H1 (cell line): ENCODE results near the gene ALDH3B1. TPM values are rescaled to one million over a fixed set of nuclear protein-coding genes. Genes with fewer than 3 reads are reported as not detected.

Source experiments
- CTCF ChIA-PET: fragments of 300-600 bp; sonication (Branson Sonifier 250); formaldehyde crosslinking; loops from one replicate; lab custom pipeline; 2021; ENCODE audit not compliant: partially characterized antibody; lab: Charles Lee
- POLR2A ChIA-PET: fragments of 300-600 bp; sonication (Branson Sonifier 250); formaldehyde crosslinking; loops from one replicate; lab custom pipeline; 2021; ENCODE audit warnings: inconsistent platforms; ENCODE audit not compliant: partially characterized antibody; lab: Charles Lee
- DNase-seq, 2 experiments: peaks; one replicate each; pipeline versions ENCODE4 v3.0.0 to v3.0.0-alpha.2; 2010 to 2022; ENCODE audit warnings: low spot score in 2 of 2, low read depth in 1 of 2, mixed read lengths in 1 of 2
- FAIRE-seq: peaks from 2 replicates; lab custom pipeline; 2011; peaks lifted over from hg19 to GRCh38; lab: Jason Lieb, UNC
- H2AFZ ChIP-seq: 2 replicates; pipeline ENCODE4 v1.8.1; 2012; ENCODE audit warnings: low read length, inconsistent platforms
- H2AK5ac ChIP-seq: 2 replicates; pipeline ENCODE4 v1.6.1; 2013; ENCODE audit warnings: low read depth, low read length
- H2BK120ac ChIP-seq: replicated peaks from 2 replicates; pipeline ENCODE3; 2013; ENCODE audit warnings: low read depth, low read length, inconsistent platforms
- H2BK12ac ChIP-seq: 2 replicates; pipeline ENCODE4 v1.6.1; 2013; ENCODE audit warnings: low read depth, low read length
- H2BK15ac ChIP-seq: 2 replicates; pipeline ENCODE4 v1.6.1; 2013; ENCODE audit warnings: low read length
- H2BK20ac ChIP-seq: 2 replicates; pipeline ENCODE4 v1.6.1; 2013; ENCODE audit warnings: low read length
- H2BK5ac ChIP-seq: 2 replicates; pipeline ENCODE4 v1.6.1; 2013; ENCODE audit warnings: low read depth, low read length
- H3K14ac ChIP-seq: 2 replicates; pipeline ENCODE4 v1.6.1; 2013; ENCODE audit warnings: inconsistent platforms; ENCODE audit not compliant: insufficient read length
- H3K18ac ChIP-seq: 2 replicates; pipeline ENCODE4 v1.6.1; 2013; ENCODE audit warnings: low read length; ENCODE audit errors: extremely low read depth
- H3K23ac ChIP-seq: 2 replicates; pipeline ENCODE4 v1.6.1; 2013; ENCODE audit warnings: inconsistent platforms; ENCODE audit not compliant: insufficient read length
- H3K23me2 ChIP-seq: 2 replicates; pipeline ENCODE4 v1.6.1; 2013; ENCODE audit warnings: low read depth, low read length
- H3K27ac ChIP-seq: 2 replicates; pipeline ENCODE4 v1.6.1; 2011; ENCODE audit warnings: low read depth, low read length, inconsistent platforms
- H3K27me3 ChIP-seq, 4 experiments: replicated peaks in 1 of 4; 1 replicate in 1 of 4; 2 replicates in 3 of 4; pipeline versions ENCODE4 v1.6.1 to v1.8.1; 2011 to 2013; ENCODE audit warnings: low read length in 3 of 4, mild to moderate bottlenecking in 3 of 4, inconsistent platforms in 2 of 4, mixed read lengths in 2 of 4, moderate library complexity in 1 of 4; ENCODE audit not compliant: control insufficient read depth in 3 of 4, insufficient read depth in 3 of 4; ENCODE audit errors: extremely low read depth in 1 of 4
- H3K36me3 ChIP-seq, 4 experiments: 2 replicates each; pipeline versions ENCODE4 v1.6.1 to v1.8.1; 2011 to 2013; ENCODE audit warnings: mild to moderate bottlenecking in 4 of 4, low read length in 3 of 4, moderate library complexity in 2 of 4, control low read depth in 1 of 4, inconsistent platforms in 1 of 4; ENCODE audit not compliant: insufficient read depth in 4 of 4, control insufficient read depth in 2 of 4
- H3K4ac ChIP-seq: replicated peaks from 2 replicates; pipeline ENCODE3; 2013; ENCODE audit warnings: low read length, low read depth, mixed read lengths, inconsistent platforms; ENCODE audit not compliant: insufficient read length
- H3K4me1 ChIP-seq, 4 experiments: replicated peaks in 1 of 4; 1 replicate in 1 of 4; 2 replicates in 3 of 4; pipeline versions ENCODE4 v1.6.1 to v1.8.1; 2011 to 2013; ENCODE audit warnings: low read length in 3 of 4, inconsistent platforms in 2 of 4, mixed read lengths in 1 of 4; ENCODE audit not compliant: insufficient read depth in 4 of 4, control insufficient read depth in 3 of 4
- H3K4me2 ChIP-seq, 2 experiments: 2 replicates each; pipeline versions ENCODE4 v1.6.1 to v1.8.1; 2011 to 2013; ENCODE audit warnings: low read depth in 2 of 2, low read length in 2 of 2, control low read depth in 1 of 2, inconsistent platforms in 1 of 2, mild to moderate bottlenecking in 1 of 2; ENCODE audit not compliant: insufficient read depth in 1 of 2
- H3K4me3 ChIP-seq, 4 experiments: fragments of 200-600, 300-600 bp in 1 of 4; sonication (generic), shearing (Covaris generic), sonication (Bioruptor Twin) in 1 of 4; 2 replicates each; pipeline versions ENCODE4 v1.5.1 to v1.8.1; 2011 to 2016; ENCODE audit warnings: low read length in 4 of 4, low read depth in 3 of 4, control low read depth in 2 of 4, inconsistent platforms in 2 of 4, mild to moderate bottlenecking in 2 of 4, mixed read lengths in 1 of 4, moderate library complexity in 1 of 4; ENCODE audit not compliant: insufficient read depth in 2 of 4; ENCODE audit errors: extremely low read depth in 1 of 4
- H3K56ac ChIP-seq: replicated peaks from 2 replicates; pipeline ENCODE3; 2013; ENCODE audit warnings: low read depth, mild to moderate bottlenecking, mixed read lengths, low read length, inconsistent platforms; ENCODE audit not compliant: insufficient read length
- H3K79me1 ChIP-seq: 2 replicates; pipeline ENCODE4 v1.6.1; 2013; ENCODE audit warnings: low read depth, low read length, control low read depth
- H3K79me2 ChIP-seq, 2 experiments: 2 replicates each; pipeline versions ENCODE4 v1.6.1 to v1.8.1; 2012 to 2013; ENCODE audit warnings: low read length in 2 of 2, mild to moderate bottlenecking in 2 of 2, inconsistent platforms in 1 of 2; ENCODE audit not compliant: insufficient read depth in 2 of 2, control insufficient read depth in 1 of 2
- H3K9ac ChIP-seq, 4 experiments: replicated peaks in 1 of 4; 1 replicate in 1 of 4; 2 replicates in 3 of 4; pipeline versions ENCODE4 v1.6.1 to v1.8.1; 2011 to 2013; ENCODE audit warnings: low read depth in 3 of 4, low read length in 3 of 4, control low read depth in 2 of 4, mild to moderate bottlenecking in 2 of 4, moderate library complexity in 2 of 4, inconsistent platforms in 1 of 4; ENCODE audit errors: extremely low read depth in 1 of 4
- H3K9me3 ChIP-seq, 2 experiments: 2 replicates each; pipeline versions ENCODE4 v1.6.1 to v1.8.1; 2012 to 2013; ENCODE audit warnings: mild to moderate bottlenecking in 2 of 2, moderate library complexity in 2 of 2, control low read depth in 1 of 2, inconsistent platforms in 1 of 2, low read depth in 1 of 2, low read length in 1 of 2, mixed read lengths in 1 of 2; ENCODE audit not compliant: insufficient read depth in 2 of 2
- H4K20me1 ChIP-seq, 2 experiments: replicated peaks in 1 of 2; 2 replicates each; pipeline versions ENCODE3 to v1.8.1; 2011 to 2013; ENCODE audit warnings: inconsistent platforms in 2 of 2, low read length in 2 of 2, mild to moderate bottlenecking in 1 of 2; ENCODE audit not compliant: insufficient read depth in 2 of 2, control insufficient read depth in 1 of 2
- H4K5ac ChIP-seq: 2 replicates; pipeline ENCODE4 v1.6.1; 2013; ENCODE audit warnings: low read length, low read depth, mixed read lengths, inconsistent platforms; ENCODE audit not compliant: insufficient read length
- H4K8ac ChIP-seq: 2 replicates; pipeline ENCODE4 v1.8.0; 2013; ENCODE audit warnings: mild to moderate bottlenecking, moderate library complexity, low read length, inconsistent platforms; ENCODE audit not compliant: insufficient read depth; ENCODE audit errors: extremely low read depth
- H4K91ac ChIP-seq: replicated peaks from 2 replicates; pipeline ENCODE3; 2013; ENCODE audit warnings: low read length, mixed read lengths, inconsistent platforms; ENCODE audit not compliant: insufficient read length
- KDM1A ChIP-seq: fragments of 200-600, 300-600 bp; sonication (generic); IDR thresholded peaks from 2 replicates; pipeline ENCODE4 v1.7.1; 2016; ENCODE audit warnings: mild to moderate bottlenecking, low read length, borderline replicate concordance
- WGBS, 2 experiments: shearing (Covaris generic) in 1 of 2; methylation state at CpG; one replicate each; pipeline versions ENCODE4 v1.1.6 to v1.1.7; 2013 to 2015; ENCODE audit warnings: low lambda C conversion rate in 2 of 2, mixed read lengths in 2 of 2, inconsistent platforms in 1 of 2, low coverage in 1 of 2, missing lambda C conversion rate in 1 of 2; ENCODE audit not compliant: insufficient replicate concordance in 2 of 2, insufficient coverage in 1 of 2, insufficient read length in 1 of 2; ENCODE audit errors: extremely low coverage in 1 of 2, missing lambda C conversion rate in 1 of 2; 5-methylcytosine and 5-hydroxymethylcytosine counted together
- polyA plus RNA-seq, 7 experiments: library from polyadenylated mRNA; depleted of rRNA in 3 of 7; stranded (reverse) in 5 of 7; unstranded in 2 of 7; fragments of >200 nt in 5 of 7; fragments of 200-250 nt in 2 of 7; gene quantifications; 1 replicate in 5 of 7; 2 replicates in 1 of 7; 4 replicates in 1 of 7; pipeline versions ENCODE4 v1.2.1 to v1.2.3, GENCODE V29; 2011 to 2013; ENCODE audit warnings: missing spikeins in 2 of 7, mixed read lengths in 2 of 7
- total RNA-seq: library from RNA; stranded (reverse); fragmentation: NEBNext Ultra II Directional; extraction: Animal tissue kit (Norgen Biotek cat#: 25700); gene quantifications from 2 replicates; pipeline ENCODE4 v1.2.1, GENCODE V29; 2021
- TF ChIP-seq, protein P1 (sequence below), 3 experiments: IDR thresholded peaks; 1 replicate in 2 of 3; 2 replicates in 1 of 3; pipeline versions ENCODE4 v1.5.1 to v1.6.1; 2011; ENCODE audit warnings: low read length in 3 of 3, mild to moderate bottlenecking in 3 of 3, inconsistent platforms in 2 of 3, low read depth in 1 of 3, moderate library complexity in 1 of 3; ENCODE audit not compliant: insufficient read depth in 1 of 3; ENCODE audit errors: control extremely low read depth in 1 of 3

Gene ALDH3B1
- total and polyA plus RNA-seq, 2 of the 8 experiments (the other 6 are each of a cell fraction or from before 2014, with no cell fraction given), result 0.32 to 0.47 TPM

GRCh38 chr11:68031144-68031464 lies 21.0 kb downstream of the ALDH3B1 start:
- Histone ChIP-seq H3K4me2 (peak overlapping the region; percentile 76 to 86), H3K4ac (no peak overlapping the region), H2BK20ac (no peak overlapping the region), H3K4me1 (peaks cover 0 to 8% (median 6%) of the 10 kb centered on the region in 4 experiments; a peak in 5 of 7 replicates), H3K18ac (no peak overlapping the region; the same call in 1 of the 2 replicates), H3K23ac (no peak overlapping the region), H3K79me2 (peaks cover 0 to 22% of the 10 kb centered on the region in 2 experiments; a peak in 2 of 4 replicates), H4K91ac (no peak overlapping the region), H3K14ac (no peak overlapping the region), H3K27ac (peak overlapping the region; percentile 83), H3K4me3 (peak overlapping the region; percentile 73 to 82 (median 80)), H3K9me3 (no peaks in the 10 kb centered on the region), H4K8ac (0 out of 2 replicates have a peak overlapping the region, but pooled peaks have one; percentile 22), H2AK5ac (0 out of 2 replicates have a peak overlapping the region, but pooled peaks have one; percentile 24), H2BK120ac (no peak overlapping the region), H3K56ac (no peak overlapping the region), H2BK12ac (no peak overlapping the region), H2BK15ac (no peak overlapping the region), H4K20me1 (peaks cover 0 to 5% of the 10 kb centered on the region in 2 experiments), H4K5ac (no peak overlapping the region), H3K27me3 (no peaks in the 10 kb centered on the region), H3K79me1 (peaks cover 11% of the 10 kb centered on the region), H3K36me3 (peaks cover 4 to 17% (median 15%) of the 10 kb centered on the region in 4 experiments), H2BK5ac (peak overlapping the region; percentile 96), H2AFZ (no peak overlapping the region), H3K23me2 (peaks cover 3% of the 10 kb centered on the region; the same call in 1 of the 2 replicates), H3K9ac (peak overlapping the region in 3 of 4 experiments; percentile 65 to 94 (median 91); a peak in 6 of 7 replicates)
- DNase-seq (no peak), FAIRE-seq (no peak)
- TF ChIP-seq, protein P1, sequence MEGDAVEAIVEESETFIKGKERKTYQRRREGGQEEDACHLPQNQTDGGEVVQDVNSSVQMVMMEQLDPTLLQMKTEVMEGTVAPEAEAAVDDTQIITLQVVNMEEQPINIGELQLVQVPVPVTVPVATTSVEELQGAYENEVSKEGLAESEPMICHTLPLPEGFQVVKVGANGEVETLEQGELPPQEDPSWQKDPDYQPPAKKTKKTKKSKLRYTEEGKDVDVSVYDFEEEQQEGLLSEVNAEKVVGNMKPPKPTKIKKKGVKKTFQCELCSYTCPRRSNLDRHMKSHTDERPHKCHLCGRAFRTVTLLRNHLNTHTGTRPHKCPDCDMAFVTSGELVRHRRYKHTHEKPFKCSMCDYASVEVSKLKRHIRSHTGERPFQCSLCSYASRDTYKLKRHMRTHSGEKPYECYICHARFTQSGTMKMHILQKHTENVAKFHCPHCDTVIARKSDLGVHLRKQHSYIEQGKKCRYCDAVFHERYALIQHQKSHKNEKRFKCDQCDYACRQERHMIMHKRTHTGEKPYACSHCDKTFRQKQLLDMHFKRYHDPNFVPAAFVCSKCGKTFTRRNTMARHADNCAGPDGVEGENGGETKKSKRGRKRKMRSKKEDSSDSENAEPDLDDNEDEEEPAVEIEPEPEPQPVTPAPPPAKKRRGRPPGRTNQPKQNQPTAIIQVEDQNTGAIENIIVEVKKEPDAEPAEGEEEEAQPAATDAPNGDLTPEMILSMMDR (IDR thresholded peaks at IDR 0.05; ENCODE audit: control extremely low read depth in 1 of 3, insufficient read depth in 1 of 3, low read depth in 1 of 3, low read length in 3 of 3), result no peak
- 0 out of 2 replicates have a peak, but pooled peaks have one; percentile 68 for TF ChIP-seq KDM1A
- ChIA-PET CTCF (interaction anchor here (0.7 to 1.3 kb wide), 6 partner anchors 10 to 165 kb away, joined by 3 to 4 read pairs (median 3); partner anchors contain the start of gene ALDH3B1), POLR2A (interaction anchor here (1.8 to 16.6 kb wide), 3 partner anchors 10 to 21 kb away, joined by 6 to 183 read pairs (median 24); no protein-coding TSS in a partner anchor)
- 39% methylated on average over 10 of the region's 10 CpGs; no CpG with 5 or more reads in 1 of the 2 experiments for WGBS, 2 experiments
